ENCODE measurements around the gene BLOC1S4.
"Not testable (repeated sequence)": the region's sequence is repeated elsewhere in the genome, so short reads cannot be mapped to it uniquely, and the experiment has no call there.

Gene BLOC1S4

DNA sequence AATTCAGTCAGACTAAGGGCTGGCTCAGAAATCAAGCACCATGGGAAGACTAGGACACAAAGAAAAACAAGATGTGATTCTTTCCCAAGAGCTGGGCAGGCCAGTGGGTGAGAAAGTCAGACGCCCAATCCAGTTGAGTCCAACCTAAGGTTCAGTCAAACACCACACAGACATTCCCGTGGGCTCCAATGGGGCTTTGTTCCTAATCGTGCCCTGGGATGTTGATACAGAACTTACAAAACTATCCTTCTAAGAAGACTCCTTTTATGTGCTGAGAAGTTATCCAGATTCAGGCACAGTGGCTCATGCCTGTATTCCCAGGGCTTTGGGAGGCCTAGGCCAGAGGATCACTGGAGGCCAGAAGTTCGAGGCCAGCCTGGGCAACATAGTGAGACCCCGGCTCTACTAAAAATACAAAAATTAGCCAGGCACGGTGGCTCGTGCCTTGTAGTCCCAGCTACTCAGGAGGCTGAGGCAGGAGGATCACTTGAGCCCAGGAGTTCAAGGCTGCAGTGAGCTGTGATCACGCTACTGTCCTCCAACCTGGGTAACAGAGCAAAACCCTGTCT is 3.7 kb downstream of the BLOC1S4 start:
- no peak for DNase-seq

DNA sequence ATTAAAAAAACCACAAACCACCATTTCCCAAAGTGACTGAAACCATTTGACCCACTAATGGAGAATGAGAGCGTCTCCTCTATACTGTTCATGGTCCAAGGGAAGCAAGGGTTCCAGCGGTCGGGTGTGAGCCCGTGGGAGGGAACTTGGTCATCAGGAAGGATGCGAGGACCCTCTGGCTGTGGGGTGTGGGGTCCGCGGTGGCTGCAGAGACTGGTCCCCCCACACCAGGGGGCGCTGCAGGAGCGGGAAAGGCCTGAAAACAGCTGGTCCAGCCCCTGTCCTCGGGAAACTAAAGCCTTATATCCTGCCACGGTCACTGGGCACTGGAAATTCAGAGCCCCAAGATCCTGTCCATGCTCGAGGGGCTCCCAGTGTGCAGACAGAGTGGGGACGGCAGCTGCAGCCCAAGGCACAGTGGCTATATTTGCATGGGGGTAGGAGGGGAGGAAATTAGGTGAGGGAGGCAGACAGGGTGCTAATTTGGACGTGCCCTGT is 4.3 kb downstream of the BLOC1S4 start:
- DNase-seq: peak; percentile 66

DNA sequence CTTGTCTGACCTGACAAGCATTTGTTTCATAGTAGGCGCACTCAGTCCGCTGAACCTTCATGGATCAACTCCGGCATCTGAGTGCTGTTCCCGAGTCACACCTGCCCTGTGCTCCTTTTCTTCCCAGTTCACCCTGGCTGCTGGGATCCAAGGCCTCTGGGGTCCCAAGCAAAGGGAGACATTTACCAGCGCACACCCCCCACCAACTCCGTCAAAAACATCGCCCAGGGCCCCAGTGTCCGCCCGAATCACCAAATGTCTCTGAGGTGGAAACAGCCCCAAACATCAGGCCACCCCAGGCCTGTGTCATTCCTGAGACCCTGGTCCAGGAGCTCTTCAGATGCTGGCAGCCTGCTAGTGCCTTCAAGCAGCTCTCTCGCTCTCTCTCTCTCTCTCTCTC is 5.1 kb downstream of the BLOC1S4 start:
- no peak for DNase-seq

DNA sequence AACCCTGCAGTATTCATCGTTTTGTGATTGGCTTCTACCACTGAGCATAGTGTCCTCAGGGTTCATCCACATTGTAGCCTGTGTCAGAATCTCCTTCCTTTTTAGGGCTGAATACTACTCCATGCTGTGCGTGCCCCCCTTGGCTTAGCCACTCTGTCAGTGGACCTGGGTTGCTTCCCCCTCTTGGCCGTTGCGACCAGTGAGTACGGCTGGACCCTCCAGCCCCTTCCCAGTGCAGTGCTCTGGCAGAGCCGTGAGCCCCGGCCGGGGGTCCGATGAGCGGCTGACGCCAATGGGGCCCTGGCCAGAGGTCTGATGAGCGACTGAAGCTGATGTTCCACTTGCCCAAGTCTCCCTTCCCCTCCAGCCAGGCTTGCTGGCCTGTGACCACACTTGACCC is 6.9 kb downstream of the BLOC1S4 start:
- no peak for DNase-seq

DNA sequence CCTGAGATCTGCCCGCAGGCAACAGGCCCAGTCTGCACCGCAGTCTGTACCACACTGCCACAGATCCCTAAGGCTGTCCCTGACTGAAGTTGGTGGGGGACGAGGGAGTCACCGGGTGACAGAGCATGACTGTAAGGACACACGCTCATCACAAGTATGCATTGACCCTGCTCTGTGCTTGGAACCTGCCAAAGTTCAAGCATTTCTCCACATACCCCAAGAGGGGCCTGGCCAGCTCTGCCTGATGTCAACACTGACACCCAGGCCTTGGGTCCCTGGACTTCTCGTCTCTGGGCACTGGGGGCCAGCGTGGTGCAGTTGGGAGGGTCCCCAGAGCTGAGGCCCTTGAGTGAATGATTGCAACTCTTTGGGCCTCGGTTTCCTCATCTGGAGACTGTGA is 7.9 kb downstream of the BLOC1S4 start:
- DNase-seq: no peak

DNA sequence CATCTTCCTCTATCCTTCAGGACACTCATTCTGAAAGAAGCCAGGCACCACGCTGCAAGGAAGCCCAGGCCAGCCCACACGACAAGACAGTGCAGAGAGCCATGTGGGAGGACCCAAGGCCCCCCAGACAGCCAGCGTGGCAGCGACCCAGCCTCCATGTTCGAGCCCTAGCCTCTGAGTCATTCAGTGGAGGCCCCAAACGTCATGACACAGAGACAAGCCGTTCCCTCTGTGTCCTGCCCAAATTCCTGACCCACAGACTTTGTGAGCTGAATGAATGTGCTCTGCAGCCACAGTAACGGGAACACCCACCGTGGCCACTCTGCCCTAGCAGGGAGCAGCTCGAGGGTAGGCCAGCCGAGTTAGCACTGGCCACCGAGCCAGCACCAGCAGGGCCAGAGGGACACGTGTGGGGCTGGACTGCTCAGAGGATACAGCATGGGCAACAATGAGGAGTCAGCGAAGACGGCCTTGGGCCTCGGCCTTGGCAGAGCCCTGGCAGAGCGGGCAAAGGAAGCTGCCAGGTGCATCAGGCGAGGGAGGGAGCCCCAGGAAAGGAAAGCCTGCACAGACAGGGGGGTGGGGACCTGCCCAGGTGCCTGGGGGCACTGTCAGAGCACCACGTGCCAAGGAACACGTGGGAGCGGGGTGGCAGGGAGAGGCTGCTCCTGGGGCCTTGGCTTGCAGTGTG is 8.6 kb downstream of the BLOC1S4 start:
- no peak for DNase-seq

DNA sequence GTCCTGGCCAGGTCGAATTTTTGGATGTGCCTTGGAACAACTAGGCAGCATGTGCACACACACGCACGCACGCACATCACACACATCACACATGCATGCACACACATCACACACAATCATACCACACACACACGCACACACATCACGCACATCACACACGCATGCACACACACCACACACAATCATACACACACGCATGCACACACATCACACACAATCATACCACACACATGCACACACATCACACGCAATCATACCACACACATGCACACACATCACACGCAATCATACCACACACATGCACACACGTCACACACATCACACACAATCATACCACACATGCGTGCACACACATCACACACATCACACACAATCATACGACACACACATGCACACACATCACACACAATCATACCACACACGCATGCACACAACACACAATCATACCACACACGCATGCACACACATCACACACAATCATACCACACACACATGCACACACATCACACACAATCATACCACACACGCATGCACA is 9.5 kb downstream of the BLOC1S4 start:
- not testable (repeated sequence) for DNase-seq

DNA sequence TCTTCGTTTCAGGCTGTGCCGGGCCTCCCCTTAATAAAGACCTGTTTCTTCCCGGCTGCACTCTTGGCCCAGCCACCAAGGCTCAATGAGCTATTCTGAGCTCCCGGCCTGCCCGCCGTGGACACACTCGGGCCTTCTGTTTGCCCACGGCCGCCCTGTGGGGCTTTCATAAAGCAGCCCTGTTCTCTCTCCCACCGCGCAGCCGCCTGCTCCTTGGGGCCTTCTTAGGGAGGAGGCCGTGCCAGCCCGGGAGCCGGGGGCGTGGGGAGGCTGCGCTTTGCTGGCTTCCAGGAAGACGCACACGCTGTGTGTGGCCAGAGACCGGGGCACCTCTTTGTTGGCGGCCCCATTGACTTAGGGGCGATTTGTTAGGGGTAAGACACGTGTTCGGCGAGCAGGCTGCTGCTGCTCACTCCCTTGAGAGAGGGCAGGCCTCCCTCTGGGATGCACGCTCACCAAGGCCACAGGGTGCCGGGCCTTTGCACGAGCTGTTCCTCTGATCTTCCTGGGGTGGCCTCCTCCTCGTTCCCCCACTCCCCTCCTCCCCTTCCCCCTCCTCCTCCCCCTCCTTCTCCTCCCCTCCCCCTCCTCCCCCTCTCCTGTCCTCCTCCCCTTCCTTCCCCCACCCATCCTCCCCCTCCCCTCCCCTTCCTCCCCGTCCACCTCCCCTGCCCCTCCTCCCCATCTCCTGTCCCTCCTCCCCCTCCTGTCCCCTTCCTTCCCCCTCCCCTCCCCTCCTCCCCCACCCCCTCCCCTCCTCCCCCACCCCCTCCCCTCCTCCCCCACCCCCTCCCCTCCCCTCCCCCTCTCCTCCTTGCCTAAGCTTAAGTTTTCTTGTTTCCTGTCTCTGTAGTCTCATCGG is 11.3 kb downstream of the BLOC1S4 start:
- DNase-seq: no peak

DNA sequence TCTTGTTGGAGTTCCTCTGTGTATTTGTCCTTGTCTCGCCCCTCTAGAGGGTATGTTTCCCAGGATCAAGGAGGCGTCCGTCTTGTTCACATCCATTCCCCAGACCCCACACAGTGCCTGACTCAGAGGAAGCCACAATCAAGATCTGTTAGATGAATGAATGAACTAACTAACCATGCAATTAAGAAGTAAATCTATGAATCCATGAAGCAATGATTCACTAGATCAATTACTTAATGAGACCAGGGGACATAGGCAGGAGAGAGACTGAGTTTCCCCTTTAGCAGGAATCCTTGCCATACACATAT is 11.9 kb downstream of the BLOC1S4 start:
- no peak for DNase-seq

DNA sequence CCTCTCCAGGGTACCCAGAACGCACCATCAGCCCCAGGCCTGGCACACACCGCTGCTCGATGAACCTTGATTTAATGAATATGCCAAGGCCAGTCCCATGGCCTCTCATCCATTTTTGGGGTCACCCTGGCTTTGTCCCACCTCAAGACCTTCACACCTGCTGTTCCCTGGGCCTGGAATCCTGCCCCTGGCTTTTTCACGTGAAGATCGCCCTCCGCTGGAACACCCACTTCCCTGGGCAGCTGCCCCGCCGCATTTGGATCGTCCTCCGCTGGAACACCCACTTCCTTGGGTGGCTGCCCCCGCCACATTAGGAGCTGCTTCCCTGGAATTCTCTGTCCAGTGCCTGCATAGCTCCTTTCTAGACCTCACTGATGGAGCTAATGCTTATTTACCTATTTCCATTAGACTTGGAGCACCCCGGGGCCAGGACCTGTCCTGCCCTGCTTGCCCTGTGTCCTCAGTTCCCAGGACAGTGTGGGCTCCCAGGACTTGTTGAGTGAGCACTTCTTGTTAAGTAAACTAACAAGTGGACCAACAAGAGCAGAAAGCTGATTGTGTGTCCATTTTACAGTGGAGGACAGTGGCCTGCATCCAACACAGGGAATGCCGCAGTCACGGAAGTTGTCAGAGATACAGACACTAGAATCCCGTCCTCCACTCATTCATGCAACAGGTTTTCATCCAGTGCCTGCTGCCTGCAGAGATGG is 12.5 kb downstream of the BLOC1S4 start:
- no peak for DNase-seq

DNA sequence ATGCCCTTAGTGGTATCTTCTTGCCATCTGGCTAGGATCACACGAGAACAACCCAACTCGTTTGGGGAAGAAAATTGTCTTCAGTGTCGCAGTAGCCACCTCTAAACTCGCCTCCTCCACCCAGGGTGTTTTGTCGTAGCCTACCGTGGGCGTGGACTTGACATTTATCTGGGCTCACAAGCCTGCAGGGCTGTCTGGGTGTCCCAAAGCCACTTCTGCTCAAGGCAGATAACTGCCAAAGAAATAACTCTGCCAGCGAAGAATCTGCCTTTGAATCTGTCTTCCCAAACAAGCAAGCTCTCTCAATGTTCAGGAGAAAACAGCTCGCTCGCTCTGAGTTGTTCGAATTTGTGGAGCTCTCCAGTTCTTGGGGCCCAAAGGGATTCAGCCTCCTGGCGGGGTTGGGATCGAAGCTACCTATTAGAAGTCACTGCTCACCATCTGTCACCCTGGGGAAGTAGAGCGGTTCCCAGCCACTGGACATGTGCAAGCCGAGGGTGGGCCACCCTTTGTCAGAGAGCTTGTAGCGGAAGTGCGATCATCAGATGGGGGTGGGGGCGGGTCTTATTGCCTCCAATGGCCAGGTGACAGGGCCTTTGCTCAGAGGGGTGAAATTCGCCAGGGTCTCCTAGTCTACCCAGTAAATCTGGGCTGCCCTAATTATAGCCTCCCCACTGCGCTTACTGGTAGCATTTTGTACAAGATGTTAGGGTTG is 14.8 kb downstream of the BLOC1S4 start:
- DNase-seq: no peak

DNA sequence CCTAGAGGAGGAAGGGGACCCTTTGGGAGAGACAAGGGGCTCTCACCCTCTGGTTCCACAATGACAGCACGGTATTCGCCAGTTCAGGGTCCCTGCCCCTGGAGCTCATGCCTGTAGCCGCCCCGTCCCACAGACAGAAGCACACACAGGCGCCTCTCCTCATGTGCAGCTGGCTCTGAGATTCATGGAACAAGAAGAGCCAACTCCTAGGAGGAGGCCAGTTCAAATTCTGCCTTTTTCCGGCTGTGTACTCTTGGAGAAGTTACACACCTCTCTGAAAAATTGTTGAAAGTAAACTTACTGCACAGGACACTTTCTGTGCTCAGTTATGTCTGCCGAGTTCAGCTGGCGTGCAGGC is 15.3 kb downstream of the BLOC1S4 start:
- no peak for DNase-seq

DNA sequence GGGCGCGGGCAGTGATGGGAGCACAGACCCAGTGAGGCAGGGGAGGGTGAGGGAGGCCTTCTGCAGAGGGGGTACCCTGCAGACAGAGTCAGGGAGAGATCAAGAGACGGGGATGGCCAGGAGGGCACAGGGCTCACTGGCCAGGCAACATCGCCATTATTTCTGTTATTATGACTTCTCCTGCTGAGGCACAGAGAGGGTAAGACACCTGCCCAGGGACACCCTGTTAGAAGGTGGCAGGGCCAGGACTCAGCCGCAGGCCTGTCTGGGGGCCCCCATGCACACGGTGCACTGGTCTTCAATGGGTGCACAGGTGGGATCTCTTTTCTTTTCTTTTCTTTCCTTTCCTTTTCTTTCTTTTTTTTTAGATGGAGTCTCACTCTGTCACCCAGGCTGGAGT is 15.8 kb downstream of the BLOC1S4 start:
- no peak for DNase-seq

DNA sequence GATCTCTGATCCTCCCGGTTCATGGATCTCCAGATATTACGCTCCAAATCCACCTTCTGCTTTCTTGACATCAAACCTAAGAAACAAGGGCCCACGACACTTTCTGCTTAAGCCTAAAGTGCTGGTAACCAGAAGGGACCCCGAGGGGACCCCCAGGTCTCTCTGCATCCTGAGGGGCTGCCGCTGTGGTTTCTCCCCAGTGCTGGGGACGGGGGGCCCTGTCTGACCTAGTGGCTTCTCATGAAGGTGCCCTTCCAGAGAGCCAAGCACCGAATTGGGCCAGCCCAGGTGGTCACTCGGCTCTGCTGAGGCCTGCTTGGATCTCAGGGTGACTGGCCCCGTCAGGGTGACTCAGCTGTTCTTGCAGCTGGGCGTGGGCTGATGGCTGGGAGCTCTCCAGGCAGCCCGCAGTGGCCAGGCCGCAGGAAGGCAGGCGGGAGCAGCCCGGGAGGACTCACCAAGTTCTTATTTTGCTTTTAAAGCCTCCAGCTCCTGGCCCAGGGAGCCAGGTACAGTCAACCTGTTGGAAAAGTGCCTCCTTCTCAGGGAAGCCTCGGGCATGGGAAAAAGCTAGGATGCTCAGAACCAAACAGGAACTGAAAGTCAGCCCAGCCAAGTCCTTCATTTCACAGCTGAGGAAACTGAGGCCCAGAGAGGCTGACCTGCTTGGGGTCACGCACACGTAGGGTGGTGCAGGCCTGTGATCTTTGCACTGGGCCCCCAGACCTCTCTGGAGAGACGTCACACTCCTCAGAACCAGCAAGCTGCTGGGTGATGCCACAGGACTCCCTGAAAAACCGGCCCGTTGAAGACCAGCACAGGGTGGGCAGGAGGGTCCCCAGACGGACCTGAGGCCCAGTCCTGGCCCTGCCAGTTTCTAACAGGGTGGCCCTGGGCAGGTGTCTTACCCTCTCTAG is 16.7 kb downstream of the BLOC1S4 start:
- no peak for DNase-seq

DNA sequence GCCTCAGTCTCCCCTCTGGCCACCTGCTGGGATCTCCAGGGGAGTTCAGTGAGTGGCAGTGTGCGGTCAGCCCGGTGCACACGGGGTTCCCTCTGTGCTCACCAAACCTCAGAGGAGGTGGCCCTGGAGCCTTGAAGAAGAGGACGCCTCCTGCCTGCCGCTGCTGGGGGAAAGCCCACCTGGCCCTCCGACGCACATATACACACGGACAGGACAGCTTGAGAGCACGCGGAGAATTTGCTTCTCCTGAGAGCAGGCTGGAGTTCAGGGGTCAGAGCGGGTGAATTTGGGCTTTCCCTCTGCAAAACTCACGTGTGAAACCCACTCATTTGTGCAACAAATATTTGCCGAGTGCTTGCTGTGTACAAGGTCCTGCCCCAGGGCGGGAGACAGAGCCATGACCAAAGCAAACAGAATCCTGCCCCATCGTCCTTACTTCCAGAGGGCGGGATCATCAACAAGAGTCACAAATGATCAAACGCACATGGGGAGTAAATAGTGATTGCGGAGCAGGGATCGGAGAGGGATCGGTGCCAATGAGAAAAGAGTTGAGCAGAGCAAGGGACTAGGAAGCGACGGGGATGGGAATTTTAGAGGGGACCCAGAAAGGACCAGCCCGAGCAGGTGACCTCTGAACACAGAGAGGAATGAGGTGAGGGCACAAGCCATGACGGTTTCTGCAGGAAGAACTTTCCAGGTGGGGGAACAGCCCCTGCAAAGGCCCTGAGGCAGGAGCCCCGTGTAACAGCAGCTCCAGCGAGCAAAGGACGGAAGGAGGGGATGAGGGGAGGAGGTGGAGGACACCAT is 17.6 kb downstream of the BLOC1S4 start:
- no peak for DNase-seq

DNA sequence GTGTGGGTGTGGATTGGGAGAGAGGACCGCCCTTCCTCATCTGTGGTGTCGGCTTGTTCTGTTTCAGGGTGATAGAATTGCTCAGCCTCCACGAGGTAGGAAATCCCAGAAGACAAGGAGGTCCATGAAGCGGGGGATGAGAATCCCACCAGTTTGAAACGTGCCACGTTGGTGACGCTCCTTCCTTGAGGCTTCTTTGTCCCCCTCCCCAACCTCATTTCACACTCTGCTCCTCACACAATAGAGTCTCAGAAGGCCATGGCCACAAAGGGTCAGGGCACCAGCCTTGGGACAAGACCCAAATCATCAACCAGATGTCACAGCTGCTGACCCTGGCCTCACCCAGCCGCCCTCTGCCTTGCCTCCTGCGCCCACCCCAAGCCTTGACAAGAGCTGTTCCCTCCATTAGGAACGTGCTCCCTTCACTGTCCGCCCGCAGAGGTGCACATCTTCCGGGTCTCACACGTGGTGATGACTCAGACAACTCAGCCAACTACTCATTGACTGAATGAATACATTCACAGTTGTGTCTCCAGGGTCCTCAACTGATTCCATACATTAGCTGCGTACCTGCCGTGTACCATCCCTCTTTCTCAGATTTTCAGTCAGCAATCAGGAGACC is 18.3 kb downstream of the BLOC1S4 start:
- no peak for DNase-seq

DNA sequence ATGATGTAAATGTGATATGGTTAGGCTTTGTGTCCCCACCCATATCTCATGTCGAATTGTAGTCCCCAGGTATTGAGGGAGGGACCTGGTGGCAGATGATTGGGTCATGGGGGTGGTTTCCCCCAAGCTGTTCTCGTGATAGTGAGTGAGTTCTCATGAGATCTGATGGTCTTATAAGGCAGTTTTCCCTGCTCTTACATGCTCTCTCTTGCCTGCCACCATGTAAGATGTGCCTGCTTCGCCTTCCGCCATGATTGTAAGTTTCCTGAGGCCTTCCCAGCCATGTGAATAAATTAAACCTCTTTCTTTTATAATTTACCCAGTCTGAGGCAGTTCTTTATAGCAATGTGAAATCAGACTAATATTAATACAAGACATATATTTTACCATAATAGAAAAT is 23.9 kb downstream of the BLOC1S4 start:
- DNase-seq: no peak

DNA sequence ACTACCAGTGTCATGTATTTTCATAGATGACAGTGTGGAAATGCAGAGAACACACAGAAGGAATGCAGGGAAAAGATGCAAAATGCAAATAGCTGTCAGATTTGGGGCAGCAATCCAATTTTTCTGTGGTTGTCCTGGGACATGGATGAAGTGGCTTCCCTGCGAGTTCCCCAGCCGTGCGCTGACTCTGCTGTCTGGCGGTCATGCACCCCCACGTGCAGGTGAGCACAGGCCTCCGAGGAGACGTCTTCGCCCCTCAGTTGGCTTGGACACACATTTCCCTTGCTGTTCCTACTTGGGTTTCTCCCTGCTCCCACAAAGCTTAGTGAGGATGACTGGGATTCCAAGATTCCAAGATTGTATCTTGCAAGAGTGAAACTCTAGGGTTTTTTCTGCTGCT is 24.4 kb downstream of the BLOC1S4 start:
- no peak for DNase-seq

DNA sequence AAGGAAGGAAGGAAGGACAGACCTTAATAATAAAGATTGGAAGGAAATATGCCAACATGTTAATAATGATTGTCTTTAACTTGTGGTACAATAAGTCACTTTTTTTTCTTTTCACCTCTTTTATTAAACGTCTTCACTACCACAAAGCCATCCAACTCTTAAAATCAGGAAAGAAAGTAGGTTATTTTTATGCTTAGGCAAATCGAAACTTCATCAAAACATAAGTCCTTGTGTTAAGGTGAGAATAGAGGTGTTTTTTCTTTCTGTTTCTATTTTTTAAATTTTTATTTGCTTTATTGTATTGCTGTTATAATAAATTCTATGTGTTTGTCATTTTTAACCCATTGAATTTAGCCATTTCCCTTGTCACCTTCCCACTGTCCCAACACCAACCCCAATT is 26.5 kb downstream of the BLOC1S4 start:
- no peak for DNase-seq

DNA sequence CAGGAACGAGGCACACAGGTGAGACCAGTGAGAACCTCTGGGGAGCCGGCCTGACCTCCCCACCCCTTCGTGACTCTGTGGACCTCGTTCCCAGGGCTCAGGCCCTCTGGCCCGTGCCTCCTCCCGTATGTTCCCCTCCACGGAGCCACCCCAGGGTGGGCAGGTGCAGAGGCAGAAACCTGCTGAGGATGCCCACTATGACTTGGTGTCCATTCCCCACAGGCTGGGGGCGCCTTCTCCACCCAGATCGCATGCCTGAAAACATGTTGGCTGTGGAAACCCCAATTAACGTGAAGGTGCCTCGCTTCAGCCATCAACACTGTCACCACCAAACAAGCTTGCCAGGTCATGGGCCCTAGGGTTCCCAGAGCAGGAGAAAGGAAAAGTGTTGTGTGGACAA is 27.0 kb downstream of the BLOC1S4 start:
- no peak for DNase-seq

Measured in CD4-positive, alpha-beta T cell treated with Interleukin-4 for 4 hours (primary cell).